Measurements from ENCODE around the gene FBXL7. TPM values are rescaled to one million over a fixed set of nuclear protein-coding genes. Genes with fewer than 3 reads are reported as not detected.

The FBXL7 gene
- total and polyA plus RNA-seq, 2 experiments from 2014 or later = 4.5 to 15.2 TPM

GRCh38 chr5:15639288-15639687 lies 139.3 kb downstream of the FBXL7 start:
- Histone ChIP-seq H3K4me1 (ENCODE audit: insufficient read depth) (peaks cover 12% of the 10 kb centered on the region), H3K36me3 (ENCODE audit: insufficient read depth) (no peaks in the 10 kb centered on the region), H3K27ac (ENCODE audit: low read depth) (no peak overlapping the region), H3K9me2 (ENCODE audit: insufficient read depth) (peaks cover 10% of the 10 kb centered on the region), H3K27me3 (ENCODE audit: insufficient read depth) (no peaks in the 10 kb centered on the region), H3F3A (replicated peaks; ENCODE audit: low read depth) (no peaks in the 10 kb centered on the region), H2AFZ (no peak overlapping the region), H4K20me1 (replicated peaks; ENCODE audit: insufficient read depth) (no peaks in the 10 kb centered on the region), H3K4me3 (no peak overlapping the region), H3K4me2 (no peak overlapping the region), H3K79me2 (replicated peaks; ENCODE audit: insufficient read depth) (peaks cover 45% of the 10 kb centered on the region)
- Mint-ChIP-seq H3K9me3 (peaks cover 2% of the 10 kb centered on the region; the same call in 2 of the 3 replicates), H3K36me3 (ENCODE audit: low read depth) (no peaks in the 10 kb centered on the region), H3K27ac (no peak overlapping the region), H3K4me1 (peaks cover 4% of the 10 kb centered on the region; the same call in 1 of the 3 replicates), H3K4me3 (no peak overlapping the region), H3K27me3 (ENCODE audit: insufficient read depth, low read depth, poor library complexity) (peaks cover 2% of the 10 kb centered on the region)
- no peak for DNase-seq (ENCODE audit: low spot score)
- TF ChIP-seq POLR2AphosphoS5 (IDR thresholded peaks at IDR 0.05; ENCODE audit: low read depth) (no peak), CREB1 (CRISPR knock-in tag; IDR thresholded peaks at IDR 0.05; ENCODE audit: low read depth) (no peak), ZNF114 (CRISPR knock-in tag; IDR thresholded peaks at IDR 0.05) (no peak), REST (IDR thresholded peaks at IDR 0.05; ENCODE audit: unreplicated experiment) (no peak), STAT1 (IDR thresholded peaks at IDR 0.05; ENCODE audit: unreplicated experiment) (no peak), JUNB (IDR thresholded peaks at IDR 0.05; ENCODE audit: unreplicated experiment) (no peak), ZNF462 (CRISPR knock-in tag; IDR thresholded peaks at IDR 0.05) (no peak), CTCF (conservative IDR thresholded peaks at IDR 0.05; ENCODE audit: low read depth in 2 of 2) (no peak), ETS1 (IDR thresholded peaks at IDR 0.05) (no peak)
- no peak for ATAC-seq
